HFFc6 (cell line): ENCODE results near the gene TSC22D1. TPM values are rescaled to one million over a fixed set of nuclear protein-coding genes. Genes with fewer than 3 reads are reported as not detected.
A peak's percentile ranks its signal among the peaks of the same experiment; 100 is the strongest.

Experiments
- DNase-seq: peaks from one replicate; pipeline ENCODE4 v3.0.0-alpha.2; 2018
- H3K27ac Mint-ChIP-seq: 2 replicates; pipeline ENCODE4 v1.8.0; 2020; ENCODE audit warnings: mild to moderate bottlenecking, mixed read lengths
- H3K27me3 Mint-ChIP-seq: 2 replicates; pipeline ENCODE4 v1.8.0; 2021; ENCODE audit warnings: mild to moderate bottlenecking, moderate library complexity, mixed read lengths; ENCODE audit not compliant: insufficient read depth
- H3K36me3 Mint-ChIP-seq: 2 replicates; pipeline ENCODE4 v1.8.0; 2021; ENCODE audit warnings: low read depth, mixed read lengths
- H3K4me1 Mint-ChIP-seq: 2 replicates; pipeline ENCODE4 v1.8.0; 2020; ENCODE audit warnings: low read depth, mixed read lengths
- H3K4me3 Mint-ChIP-seq: 2 replicates; pipeline ENCODE4 v1.8.0; 2020; ENCODE audit warnings: mild to moderate bottlenecking, moderate library complexity, mixed read lengths
- H3K9me3 Mint-ChIP-seq: 2 replicates; pipeline ENCODE4 v1.8.0; 2020; ENCODE audit warnings: mild to moderate bottlenecking, mixed read lengths
- total RNA-seq, 6 experiments: library from RNA; stranded (reverse); fragmentation: NEBNext Ultra II Directional; extraction: Animal tissue kit (Norgen Biotek cat#: 25700); gene quantifications; 2 replicates in 1 of 6; 3 replicates in 5 of 6; pipeline ENCODE4 v1.2.3, GENCODE V29; 2021
- TF ChIP-seq, protein P1 (sequence below): fragments of 200-600 bp; sonication (generic); IDR thresholded peaks from 2 replicates; pipeline ENCODE4 v1.5.0; 2021; ENCODE audit warnings: antibody characterized with exemption, mild to moderate bottlenecking

Gene TSC22D1
- total RNA-seq, 6 experiments from 2014 or later = 42.3 to 49.4 (median 45.2) TPM

DNA sequence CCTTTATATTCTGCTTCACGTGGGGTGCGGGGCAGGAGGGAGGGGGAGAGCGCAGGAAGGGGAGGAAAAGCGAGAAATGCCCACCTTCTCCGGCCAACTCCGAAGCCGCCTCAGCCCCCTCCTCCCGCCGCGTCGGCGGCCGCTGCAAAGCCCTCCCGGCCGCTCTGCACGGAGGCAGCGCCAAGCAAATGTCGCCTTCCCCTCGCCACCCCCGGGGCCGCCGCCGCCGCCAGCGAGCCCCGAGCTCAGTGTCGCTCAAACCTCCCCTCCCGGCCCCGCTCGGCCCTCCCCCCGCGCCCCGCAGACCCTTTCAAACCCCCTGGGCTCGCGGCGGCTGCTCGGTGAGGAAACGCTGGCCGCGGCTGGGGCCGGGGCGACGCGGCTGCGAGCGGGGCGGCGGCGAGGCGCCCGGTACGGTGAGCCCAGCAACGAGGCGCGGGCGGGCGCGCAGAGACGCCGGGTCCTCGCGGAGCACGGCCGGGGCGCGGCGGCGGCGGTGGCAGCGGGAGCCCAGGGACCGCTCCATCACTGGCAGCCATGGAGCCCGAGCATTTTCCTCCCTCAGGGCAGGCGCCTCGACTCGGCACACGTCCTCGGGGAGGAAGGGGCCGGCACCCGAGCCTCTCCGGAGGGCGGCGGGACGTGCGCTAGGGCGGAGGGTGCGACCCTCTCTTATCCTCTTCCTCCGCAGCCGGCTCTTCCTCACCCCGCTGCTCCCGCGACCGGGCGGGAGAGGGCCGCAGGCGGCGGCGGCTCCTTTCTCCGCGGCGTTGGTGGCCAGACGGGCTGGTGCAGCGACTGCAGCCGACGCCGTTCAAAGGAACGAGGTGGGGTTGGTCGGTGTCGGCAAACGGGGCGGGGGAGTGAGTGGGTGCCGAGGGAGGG, 463 bp upstream of the TSC22D1 start:
- peaks cover 41% of the 10 kb centered on the region for H3K36me3 Mint-ChIP-seq
- DNase-seq = no peak
- no peaks in the 10 kb centered on the region for H3K9me3 Mint-ChIP-seq
- peak overlapping the region; percentile 92 for H3K27ac Mint-ChIP-seq
- H3K4me3 Mint-ChIP-seq = peak overlapping the region; percentile 94
- peaks cover 50% of the 10 kb centered on the region for H3K4me1 Mint-ChIP-seq
- peaks cover 2% of the 10 kb centered on the region; the same call in 1 of the 2 replicates for H3K27me3 Mint-ChIP-seq
- TF ChIP-seq, protein P1, sequence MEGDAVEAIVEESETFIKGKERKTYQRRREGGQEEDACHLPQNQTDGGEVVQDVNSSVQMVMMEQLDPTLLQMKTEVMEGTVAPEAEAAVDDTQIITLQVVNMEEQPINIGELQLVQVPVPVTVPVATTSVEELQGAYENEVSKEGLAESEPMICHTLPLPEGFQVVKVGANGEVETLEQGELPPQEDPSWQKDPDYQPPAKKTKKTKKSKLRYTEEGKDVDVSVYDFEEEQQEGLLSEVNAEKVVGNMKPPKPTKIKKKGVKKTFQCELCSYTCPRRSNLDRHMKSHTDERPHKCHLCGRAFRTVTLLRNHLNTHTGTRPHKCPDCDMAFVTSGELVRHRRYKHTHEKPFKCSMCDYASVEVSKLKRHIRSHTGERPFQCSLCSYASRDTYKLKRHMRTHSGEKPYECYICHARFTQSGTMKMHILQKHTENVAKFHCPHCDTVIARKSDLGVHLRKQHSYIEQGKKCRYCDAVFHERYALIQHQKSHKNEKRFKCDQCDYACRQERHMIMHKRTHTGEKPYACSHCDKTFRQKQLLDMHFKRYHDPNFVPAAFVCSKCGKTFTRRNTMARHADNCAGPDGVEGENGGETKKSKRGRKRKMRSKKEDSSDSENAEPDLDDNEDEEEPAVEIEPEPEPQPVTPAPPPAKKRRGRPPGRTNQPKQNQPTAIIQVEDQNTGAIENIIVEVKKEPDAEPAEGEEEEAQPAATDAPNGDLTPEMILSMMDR = no peak

DNA sequence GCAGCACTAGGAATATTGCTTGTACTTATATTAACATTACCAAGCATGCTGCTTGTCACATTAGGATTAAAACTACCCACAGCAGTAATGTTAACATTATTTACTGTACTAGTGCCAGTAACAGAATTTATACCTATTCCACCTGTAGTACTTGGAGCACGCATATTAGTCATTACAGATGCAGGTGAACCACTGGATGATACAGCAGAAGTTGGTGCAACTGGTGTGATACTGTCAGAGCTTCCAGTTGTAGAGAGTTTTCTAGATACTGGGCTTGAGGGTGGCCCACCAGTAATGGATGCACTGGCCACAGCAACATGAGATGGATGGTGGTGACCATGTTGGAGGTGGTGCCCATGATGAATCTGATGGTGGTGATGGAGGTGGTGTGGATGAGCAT, 1.1 kb downstream of the TSC22D1 start:
- TF ChIP-seq, protein P1 = no peak
- peak overlapping the region; percentile 85 for H3K27ac Mint-ChIP-seq
- peaks cover 60% of the 10 kb centered on the region for H3K4me1 Mint-ChIP-seq
- no peaks in the 10 kb centered on the region for H3K9me3 Mint-ChIP-seq
- DNase-seq = no peak
- peak overlapping the region; percentile 94 for H3K4me3 Mint-ChIP-seq
- peaks cover 2% of the 10 kb centered on the region; the same call in 1 of the 2 replicates for H3K27me3 Mint-ChIP-seq
- peaks cover 41% of the 10 kb centered on the region for H3K36me3 Mint-ChIP-seq

DNA sequence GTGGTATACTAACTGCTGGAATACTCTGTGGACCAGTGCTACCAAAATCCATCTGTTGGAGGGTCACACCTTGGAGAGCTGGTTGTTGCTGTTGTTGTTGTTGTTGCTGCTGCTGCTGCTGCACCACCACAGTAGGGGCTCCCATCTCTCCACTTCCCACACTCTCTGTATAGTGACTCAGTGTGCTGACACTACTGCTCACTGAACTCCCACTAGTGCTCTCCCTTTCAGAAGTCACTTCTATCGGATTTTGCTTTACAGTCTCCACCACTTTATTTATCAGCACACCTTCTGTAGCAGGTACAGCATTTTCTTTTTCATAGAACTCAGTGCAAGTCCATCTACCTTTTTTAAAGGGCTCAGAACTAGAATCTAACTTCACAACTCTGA, 1.7 kb downstream of the TSC22D1 start:
- peaks cover 65% of the 10 kb centered on the region for H3K4me1 Mint-ChIP-seq
- no peaks in the 10 kb centered on the region for H3K27me3 Mint-ChIP-seq
- H3K4me3 Mint-ChIP-seq = peak overlapping the region; percentile 94
- no peak for DNase-seq
- no peaks in the 10 kb centered on the region for H3K9me3 Mint-ChIP-seq
- H3K36me3 Mint-ChIP-seq = peaks cover 46% of the 10 kb centered on the region
- peak overlapping the region; percentile 85 for H3K27ac Mint-ChIP-seq
- TF ChIP-seq, protein P1 = no peak

DNA sequence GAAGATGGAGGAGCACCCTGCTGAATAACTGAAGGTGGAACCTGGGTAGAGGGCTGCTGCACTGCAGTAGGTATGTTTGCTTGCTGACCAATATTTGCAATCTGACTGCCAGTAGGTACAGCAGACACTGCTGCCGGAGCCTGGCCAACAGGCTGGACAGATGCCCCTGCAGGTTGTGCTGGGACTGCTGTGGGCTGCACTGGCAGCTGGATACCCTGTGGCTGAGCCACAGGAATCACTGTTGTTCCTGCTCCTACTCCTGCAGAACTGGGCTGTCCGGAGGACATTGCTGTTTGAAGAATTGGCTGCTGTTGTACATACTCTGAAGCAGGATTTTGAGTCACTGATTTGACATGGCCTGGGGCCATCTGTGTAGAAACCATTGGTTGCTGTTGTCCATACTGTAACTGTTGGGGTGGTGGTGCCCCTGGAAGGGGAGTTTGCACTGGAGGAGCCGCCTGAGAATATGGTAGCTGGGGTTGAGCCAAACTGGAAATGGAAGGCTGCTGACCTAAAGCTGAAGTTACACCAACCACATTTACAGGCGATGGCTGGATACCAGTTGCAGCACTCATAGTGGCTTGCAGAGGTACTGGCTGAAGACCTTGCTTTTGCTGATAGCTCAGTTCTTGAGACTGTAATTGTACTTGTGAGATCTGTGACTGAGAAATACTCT, 2.2 kb downstream of the TSC22D1 start:
- TF ChIP-seq, protein P1 = peak; percentile 67
- Mint-ChIP-seq H3K4me3 (peak overlapping the region; percentile 94), H3K36me3 (peaks cover 47% of the 10 kb centered on the region), H3K27me3 (no peaks in the 10 kb centered on the region), H3K9me3 (no peaks in the 10 kb centered on the region), H3K27ac (peak overlapping the region; percentile 85), H3K4me1 (peaks cover 70% of the 10 kb centered on the region)
- peak; percentile 62 for DNase-seq

DNA sequence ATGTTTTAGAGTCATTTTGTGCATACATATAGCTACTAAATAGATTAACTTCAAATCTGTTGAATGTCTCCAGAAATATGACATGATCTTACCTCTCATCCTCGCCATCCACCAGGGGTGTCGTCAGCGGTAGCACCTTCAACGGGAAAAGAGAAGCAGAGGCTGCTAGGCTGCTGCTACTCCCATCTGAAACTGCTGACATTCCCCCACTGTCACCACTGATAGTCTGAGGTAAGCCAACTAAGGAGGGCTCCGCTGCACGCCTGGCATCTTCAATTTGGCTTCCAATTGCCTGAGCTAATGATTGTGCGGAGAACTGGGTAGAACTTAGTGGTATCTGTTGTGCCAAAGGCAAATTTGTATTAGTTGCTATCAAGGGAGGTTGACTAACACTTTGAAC, 3.1 kb downstream of the TSC22D1 start:
- H3K4me1 Mint-ChIP-seq = peaks cover 71% of the 10 kb centered on the region
- TF ChIP-seq, protein P1 = no peak
- no peaks in the 10 kb centered on the region for H3K9me3 Mint-ChIP-seq
- peak overlapping the region; percentile 94 for H3K4me3 Mint-ChIP-seq
- H3K27ac Mint-ChIP-seq = no peak overlapping the region
- H3K36me3 Mint-ChIP-seq = peaks cover 55% of the 10 kb centered on the region
- no peak for DNase-seq
- no peaks in the 10 kb centered on the region for H3K27me3 Mint-ChIP-seq
